GM12892 (cell line): ENCODE data around the gene FAM90A26. TPM values are rescaled to one million over a fixed set of nuclear protein-coding genes. Genes with fewer than 3 reads are reported as not detected.
"Not testable (repeated sequence)": the region's sequence is repeated elsewhere in the genome, so short reads cannot be mapped to it uniquely, and the experiment has no call there.

ENCODE experiments used
- DNase-seq: peaks from one replicate; pipeline ENCODE4 v3.0.0; 2011; ENCODE audit not compliant: insufficient read length
- FAIRE-seq: peaks from 2 replicates; lab custom pipeline; 2011; peaks lifted over from hg19 to GRCh38; lab: Jason Lieb, UNC
- POLR2A ChIP-seq: IDR thresholded peaks from 2 replicates; pipeline ENCODE4 v1.6.1; 2011; ENCODE audit warnings: low read depth, low read length, control low read depth
- POLR2AphosphoS5 ChIP-seq: IDR thresholded peaks from 2 replicates; pipeline ENCODE4 v1.6.1; 2011; ENCODE audit warnings: low read depth, low read length, control low read depth
- TAF1 ChIP-seq: IDR thresholded peaks from 2 replicates; pipeline ENCODE4 v1.6.1; 2011; ENCODE audit warnings: low read depth, mild to moderate bottlenecking, control low read depth, low read length, borderline replicate concordance
- polyA plus RNA-seq: library from polyadenylated mRNA; unstranded; fragments of >200 nt; gene quantifications from one replicate; pipeline ENCODE4 v1.2.1, GENCODE V29; 2012; ENCODE audit warnings: missing spikeins, inconsistent platforms; ENCODE audit not compliant: missing spikeins

FAM90A26 gene, protein sequence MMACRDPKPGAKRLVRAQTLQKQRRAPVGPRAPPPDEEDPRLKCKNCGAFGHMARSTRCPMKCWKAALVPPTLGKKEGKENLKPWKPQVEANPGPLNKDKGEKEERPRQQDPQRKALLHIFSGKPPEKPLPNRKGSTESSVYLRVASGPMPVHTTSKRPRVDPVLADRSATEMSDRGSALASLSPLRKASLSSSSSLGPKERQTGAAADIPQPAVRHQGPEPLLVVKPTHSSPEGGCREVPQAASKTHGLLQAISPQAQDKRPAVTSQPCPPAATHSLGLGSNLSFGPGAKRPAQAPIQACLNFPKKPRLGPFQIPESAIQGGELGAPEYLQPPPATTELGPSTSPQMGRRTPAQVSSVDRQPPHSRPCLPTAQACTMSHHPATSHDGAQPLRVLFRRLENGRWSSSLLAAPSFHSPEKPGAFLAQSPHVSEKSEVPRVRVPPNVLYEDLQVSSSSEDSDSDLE
- not detected for polyA plus RNA-seq

DNA sequence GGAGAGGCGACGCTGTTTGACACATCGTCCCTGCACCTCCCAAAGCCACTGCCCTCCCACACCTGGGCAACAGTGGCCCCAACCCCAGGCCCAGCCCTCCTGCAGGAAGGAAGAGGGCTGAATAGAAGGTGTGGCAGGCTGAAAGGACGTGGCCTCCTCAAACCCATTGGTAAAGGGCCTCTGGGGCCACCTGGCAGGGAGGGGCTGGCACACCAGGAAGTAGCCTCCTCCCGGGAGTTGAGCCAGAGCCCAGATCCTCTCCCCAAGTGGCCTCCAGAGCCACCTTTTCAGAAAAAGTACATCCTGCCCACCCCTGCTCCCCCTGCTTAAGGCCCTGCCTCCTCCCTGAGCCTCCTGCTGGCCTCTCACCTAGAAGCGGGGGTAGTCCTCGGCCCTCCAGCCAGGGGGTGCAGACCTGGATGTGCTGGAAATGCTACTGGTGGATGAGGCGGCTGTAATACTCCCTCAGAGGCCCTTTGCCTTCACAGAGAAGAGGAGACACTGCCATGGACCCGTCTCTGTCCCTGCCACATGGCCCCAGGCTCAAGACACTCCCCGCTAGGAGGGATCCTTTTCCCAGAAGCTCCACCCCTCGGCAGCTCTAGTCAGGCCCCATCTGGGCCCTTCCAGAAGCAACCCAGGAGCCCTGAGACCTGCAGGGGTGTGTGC lies at the start of gene FAM90A26:
TSS of gene FAM90A26 (plus strand) at position 619 of the 669 bp plus-strand sequence. CDS start 2,764 bp downstream, outside the sequence.
- FAIRE-seq, DNase-seq: not testable (repeated sequence)

DNA sequence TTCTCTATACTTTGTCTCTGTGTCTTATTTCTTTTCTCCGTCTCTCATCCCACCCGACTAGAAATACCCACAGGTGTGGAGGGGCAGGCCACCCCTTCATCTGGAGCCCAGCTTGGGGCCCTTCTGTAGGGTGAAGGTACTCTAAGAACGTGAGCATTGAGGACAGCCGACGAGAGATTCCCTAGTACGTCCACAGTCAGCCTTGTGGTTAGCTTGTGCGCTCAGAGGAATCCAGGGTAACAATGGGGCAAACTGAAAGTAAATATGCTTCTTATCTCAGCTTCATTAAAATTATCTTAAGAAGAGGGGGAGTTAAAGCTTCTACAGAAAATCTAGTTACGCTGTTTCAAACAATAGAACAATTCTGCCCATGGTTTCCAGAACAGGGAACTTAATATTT lies 47.5 kb upstream of the FAM90A26 start:
- FAIRE-seq: not testable (repeated sequence)

DNA sequence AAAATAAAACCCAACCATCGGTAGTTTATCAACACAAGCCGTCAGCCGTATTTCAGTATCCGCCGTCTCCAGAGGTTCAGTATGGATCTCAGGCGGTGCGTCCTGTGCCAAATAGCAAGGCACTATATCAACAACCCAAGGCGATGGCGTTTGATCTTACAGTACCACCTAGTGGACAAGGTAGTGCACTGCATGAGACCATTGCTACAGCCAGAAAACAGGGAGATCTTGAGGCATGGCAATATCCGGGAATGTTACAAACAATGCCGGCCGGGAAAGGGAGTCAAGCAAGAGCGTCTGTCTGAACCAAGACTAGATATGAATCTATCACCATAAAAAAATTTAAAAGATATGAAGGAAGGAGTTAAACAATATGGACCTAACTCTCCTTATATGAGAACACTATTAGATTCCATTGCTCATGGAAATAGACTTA lies 46.6 kb upstream of the FAM90A26 start:
- DNase-seq, FAIRE-seq: not testable (repeated sequence)

More for the DNA sequence above, 47.5 kb upstream of the FAM90A26 start:
- not testable (repeated sequence) for DNase-seq

DNA sequence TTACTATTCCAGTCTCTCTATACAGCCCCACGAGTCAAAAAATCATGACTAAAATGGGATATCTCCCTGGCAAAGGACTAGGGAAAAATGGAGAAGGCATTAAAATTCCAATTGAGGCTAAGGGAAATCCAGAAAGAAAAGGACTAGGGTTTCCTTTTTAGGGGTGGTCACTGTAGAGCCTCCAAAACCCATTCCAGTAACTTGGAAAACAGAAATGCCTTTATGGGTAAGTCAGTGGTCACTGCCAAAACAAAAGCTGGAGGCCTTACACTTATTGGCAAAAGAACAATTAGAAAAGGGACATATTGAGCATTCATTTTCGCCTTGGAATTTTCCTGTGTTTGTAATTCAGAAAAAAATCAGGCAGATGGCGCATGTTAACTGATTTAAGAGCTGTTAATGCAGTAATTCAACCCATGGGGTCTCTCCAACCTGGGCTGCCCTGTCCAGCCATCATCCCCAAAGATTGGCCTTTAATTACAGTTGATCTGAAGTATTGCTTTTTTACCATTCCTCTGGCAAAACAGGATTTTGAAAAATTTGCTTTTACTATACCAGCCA lies 44.5 kb upstream of the FAM90A26 start:
- not testable (repeated sequence) for FAIRE-seq, DNase-seq

DNA sequence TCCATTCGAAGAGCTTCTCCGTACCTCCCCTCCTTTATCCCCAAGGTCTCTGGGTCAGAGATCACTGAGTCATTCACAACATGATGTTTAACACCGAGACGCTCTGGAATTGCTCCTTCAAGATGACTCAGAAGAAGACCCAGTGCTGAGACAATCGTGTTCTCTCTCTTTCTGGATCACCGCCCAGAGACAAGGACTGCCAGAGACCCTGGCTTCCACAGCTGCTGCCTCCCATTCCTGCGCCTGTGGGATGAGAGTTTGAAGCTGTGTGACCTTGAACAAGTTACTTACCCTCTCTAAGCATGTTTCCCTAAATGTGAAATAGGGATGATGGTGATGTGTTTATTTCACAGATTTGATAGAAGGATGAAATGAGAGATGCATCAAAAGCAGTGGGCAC lies 38.8 kb upstream of the FAM90A26 start:
- DNase-seq, FAIRE-seq: not testable (repeated sequence)

DNA sequence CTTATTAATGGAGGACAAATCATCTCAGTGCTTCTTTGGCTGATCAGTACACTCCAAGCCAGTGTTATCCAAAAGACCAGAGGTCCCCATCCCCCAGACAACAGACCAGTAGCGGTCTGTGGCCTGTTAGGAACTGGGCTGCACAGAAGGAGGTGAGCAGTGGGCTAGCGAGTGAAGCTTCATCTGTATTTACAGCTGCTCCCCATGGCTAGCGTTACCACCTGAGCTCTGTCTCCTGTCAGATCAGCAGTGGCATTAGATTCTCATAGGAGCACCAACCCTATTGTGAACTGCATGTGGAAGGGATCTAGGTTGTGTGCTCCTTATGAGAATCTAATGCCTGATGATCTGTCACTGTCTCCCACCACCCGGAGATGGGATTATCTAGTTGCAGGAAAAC lies 37.4 kb upstream of the FAM90A26 start:
- not testable (repeated sequence) for FAIRE-seq, DNase-seq

DNA sequence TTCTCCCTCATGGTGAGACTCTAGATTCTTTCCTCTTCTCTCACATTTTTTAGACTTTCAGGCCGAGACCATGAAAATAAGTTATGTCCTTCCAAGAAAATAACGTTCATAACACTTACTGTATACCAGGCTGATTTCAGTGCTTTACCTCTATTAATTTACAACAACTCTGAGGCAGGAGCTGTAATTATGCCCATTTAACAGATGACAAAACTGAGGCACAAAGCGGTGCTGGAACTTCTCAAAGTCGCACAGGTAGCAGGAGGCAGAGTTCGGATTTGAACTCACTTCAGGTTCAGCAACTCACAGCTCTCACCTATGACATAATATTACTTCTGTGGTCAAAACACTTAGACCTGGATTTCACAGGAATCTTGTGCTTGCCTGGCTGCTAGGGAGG lies 36.2 kb upstream of the FAM90A26 start:
- FAIRE-seq, DNase-seq: not testable (repeated sequence)

DNA sequence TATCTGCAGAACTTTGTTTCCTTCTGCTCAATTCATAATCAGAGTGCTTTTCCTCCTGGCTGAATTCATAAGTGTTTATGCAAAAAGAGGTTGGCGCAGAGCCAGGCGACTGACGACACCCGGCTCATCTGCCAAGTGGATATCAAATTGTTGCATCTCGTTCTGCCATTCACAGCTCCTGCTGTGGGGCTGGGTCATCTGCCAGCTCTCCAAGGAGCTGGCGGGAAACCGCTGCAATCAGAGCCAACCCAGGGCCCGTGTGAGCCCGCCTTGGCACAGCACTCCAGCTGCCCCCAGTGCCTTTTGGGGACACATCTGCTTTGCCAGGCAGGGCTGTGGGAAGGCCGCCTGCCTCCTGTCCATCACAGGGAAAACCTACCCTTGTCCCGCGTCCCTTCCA lies 35.7 kb upstream of the FAM90A26 start:
- FAIRE-seq, DNase-seq: not testable (repeated sequence)

DNA sequence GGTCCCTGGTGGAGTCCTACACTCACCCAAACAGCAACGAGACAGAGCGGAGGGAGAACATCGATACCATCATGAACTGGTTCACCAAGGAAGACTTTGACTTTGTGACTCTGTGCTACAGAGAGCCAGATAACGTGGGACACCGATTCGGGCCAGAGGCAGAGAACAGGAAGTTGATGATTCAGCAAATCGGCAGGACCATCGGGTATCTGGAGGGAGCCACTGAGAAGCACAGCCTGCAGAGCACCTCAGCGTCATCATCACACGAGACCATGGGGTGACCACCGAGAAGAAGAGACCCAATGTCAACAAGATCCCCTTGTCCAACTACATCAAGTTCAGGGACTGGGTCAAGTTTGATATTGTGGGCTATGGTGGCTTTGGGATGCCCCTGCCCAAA lies 29.2 kb upstream of the FAM90A26 start:
- FAIRE-seq, DNase-seq: not testable (repeated sequence)

DNA sequence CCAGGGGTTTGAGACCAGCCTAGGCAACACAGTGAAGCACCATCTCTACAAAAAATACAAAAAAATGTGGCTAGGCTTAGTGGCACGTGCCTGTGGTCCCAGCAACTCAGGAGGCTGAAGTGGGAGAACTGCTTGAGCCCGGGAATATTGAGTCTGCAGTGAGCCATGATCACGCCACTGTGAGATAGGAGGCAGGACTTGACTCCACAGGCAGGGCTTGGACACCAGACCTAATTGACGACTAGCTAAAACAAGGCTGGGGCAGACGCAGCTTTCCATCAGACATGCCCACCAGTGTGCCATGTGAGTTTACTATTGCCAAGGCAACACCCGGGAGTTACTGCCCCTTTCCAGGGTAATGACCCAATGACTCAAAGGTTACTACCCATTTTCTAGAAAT lies 27.4 kb upstream of the FAM90A26 start:
- DNase-seq, FAIRE-seq: not testable (repeated sequence)

DNA sequence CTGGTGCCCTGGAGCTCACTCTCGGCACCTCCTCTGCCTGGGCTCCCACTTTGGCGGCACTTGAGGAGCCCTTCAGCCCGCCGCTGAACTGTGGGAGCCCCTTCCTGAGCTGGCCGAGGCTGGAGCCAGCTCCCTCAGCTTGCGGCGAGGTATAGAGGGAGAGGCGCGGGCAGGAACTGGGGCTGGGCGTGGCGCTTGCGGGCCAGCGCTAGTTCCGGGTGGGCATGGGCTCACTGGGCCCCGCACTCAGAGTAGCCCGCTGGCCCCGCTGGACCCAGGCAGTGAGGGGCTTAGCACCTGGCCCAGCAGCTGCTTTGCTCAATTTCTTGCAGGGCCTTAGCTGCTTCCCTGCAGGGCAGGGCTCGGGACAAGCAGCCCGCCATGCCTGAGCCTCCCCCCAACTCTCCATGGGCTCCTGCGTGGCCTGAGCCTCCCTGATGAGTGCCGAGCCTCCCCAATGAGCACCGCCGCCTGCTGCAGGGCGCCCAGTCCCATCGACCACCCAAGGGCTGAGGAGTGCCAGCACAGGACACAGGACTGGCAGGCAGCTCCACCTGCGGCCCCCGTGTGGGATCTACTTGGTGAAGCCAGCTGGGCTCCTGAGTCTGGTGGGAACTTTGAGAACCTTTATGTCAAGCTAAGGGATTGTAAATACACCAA lies 26.7 kb upstream of the FAM90A26 start:
- TF ChIP-seq POLR2AphosphoS5 (no peak), TAF1 (no peak), POLR2A (no peak)
- no peak for DNase-seq
- FAIRE-seq: no peak

DNA sequence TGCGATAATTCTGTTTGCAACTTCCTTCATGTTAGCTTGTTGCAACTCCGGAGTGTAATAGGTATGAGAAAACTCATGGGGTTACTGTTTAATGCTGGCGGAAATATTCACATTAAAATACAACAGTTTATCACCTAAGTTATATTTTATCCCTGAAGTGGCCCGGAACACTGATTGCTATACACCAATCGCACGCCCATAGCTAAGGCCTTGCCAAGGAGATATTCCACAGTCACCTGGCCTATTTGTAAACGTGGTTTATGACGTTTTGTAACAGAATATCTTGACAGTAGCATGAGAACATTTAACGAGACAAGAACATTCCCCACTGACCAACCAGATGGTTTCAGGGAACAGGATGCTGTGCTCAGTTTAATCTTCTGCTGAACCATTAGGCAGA lies 23.2 kb upstream of the FAM90A26 start:
- TF ChIP-seq POLR2A (no peak), POLR2AphosphoS5 (no peak), TAF1 (no peak)
- DNase-seq (no peak), FAIRE-seq (no peak)

DNA sequence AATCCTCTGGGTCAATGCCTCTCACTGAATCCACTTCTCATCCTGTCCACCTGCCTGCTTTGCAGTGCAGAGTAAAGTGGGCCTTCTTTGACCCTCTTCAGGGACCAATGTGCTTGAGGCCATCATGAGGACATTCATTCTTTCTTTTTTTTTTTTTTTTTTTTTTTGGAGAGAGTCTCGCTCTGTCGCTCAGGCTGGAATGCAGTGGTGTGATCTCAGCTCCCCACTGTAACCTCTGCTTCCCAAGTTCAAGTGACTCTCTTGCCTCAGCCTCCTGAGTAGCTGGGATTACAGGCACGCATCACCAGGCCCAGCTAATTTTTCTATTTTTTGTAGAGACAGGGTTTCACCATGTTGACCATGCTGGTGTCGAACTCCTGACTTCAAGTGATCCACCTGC lies 22.8 kb upstream of the FAM90A26 start:
- not testable (repeated sequence) for FAIRE-seq, DNase-seq

DNA sequence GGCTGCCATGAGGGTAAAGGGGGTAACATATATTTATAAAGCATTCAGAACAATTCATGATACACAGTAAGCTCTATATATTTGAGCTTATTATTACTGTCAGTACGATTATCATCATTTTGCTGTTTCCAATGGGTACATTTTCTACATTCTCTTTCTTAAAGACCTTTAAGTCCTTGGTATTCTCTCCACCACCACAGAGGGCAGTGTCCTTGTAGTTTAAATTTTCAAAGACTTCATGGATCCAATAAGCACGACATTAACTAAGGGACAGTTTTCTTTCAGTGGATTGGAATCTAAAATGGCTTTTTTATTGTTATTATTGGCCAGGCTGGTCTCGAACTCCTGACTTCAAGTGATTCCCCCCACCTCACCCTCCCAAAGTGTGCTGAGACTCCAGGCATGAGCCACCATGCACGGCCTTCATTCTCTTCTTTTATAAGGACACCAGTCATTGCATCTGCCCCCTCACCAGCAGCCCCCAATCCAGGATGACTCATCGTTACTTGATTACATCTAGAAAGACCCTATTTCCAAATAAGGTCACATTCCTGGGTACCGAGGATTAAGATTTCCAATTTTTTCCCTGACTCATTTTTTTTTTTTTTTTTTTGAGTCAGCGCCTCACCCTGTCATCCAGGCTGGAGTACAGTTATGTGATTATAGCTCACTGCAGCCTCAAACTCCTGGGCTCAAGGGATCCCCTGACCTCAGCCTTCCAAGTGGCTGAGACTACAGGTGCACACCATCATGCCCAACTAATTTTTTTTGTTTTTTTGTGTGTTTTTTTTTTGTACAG lies 21.4 kb upstream of the FAM90A26 start:
- FAIRE-seq, DNase-seq: not testable (repeated sequence)

DNA sequence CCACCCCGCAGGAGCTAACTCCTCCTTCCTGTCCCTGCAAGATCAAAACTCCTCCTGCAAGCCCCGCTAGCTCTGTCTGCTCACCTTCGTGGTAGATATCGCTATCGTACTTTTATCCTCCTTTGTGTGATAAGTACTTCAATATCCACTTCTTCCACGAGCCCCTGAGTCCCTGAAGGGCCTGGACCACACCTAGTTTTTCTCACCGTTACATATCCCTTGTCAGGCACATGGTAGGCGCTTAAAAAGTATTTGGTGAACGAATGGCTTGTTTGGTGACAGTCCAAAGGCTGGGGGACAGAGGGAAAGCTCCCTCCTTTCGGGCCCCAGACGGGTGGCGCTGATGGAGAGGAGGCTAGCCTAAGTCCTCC lies 18.4 kb upstream of the FAM90A26 start:
- not testable (repeated sequence) for DNase-seq, FAIRE-seq

DNA sequence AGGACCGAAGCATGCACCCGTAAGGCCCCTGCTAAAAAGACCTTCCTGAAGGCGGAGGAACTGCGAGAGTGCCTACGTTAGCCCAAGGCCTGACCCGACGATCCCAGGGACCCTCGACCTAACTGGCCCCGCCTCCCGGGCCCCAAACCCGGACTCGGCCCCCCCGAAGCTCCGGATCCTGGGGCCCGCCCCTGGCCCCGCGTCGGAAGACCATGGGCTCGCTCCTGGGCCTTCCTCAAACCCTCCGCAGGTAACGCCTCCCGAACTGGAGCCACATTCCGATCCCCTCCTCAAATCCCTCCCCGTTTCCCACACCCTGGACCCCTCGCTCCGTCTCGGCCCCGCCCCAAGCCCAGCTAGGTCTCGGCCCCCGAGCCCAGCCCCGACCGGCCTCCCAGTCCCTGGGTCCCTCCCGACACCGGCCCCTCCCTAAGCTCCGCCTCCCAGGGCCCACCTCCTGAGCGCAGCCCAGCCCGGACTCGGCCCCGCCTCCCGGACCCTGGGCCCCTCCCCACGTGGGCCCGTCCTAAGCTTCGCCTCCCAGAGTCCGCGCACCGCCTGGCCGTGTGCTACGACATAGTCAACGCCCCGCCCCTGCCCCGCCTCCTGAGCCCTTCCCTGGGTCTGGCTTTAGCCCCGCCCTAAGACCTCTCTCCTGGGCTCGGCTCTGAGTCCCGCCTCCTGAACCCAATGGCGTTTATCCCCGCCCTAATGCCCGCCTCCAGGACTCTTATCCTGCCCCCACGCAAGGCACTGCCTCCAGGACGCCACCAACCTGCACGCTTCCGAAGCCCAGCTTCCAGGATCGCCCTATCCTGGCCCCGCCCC lies 17.8 kb upstream of the FAM90A26 start:
- DNase-seq, FAIRE-seq: not testable (repeated sequence)

DNA sequence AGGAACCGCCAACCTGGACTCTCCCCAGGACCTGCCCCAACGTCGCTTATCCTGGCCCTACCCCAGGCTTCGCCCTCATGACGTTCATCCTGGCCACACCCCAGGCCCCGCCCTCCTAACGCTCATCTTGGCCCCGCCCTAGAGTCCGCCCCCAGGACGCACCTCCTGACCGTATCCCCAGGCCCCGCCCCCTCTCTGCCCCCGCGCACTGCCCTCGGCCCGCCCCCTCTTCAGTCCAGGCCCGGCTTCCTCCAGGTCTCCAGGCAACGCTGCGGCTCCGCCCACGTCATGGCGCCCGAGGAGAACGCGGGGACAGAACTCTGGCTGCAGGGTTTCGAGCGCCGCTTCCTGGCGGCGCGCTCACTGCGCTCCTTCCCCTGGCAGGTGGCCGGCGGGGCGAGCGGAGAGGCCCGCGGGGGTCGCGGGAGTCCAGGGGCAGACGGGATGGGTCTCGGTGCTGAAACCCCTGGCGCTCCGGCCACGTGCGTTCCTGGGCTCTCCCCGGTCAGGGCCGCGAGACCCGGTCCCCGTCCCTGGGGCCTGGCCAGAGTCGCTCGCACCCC lies 17.1 kb upstream of the FAM90A26 start:
- not testable (repeated sequence) for FAIRE-seq, DNase-seq
